ENCODE data around the gene CCDC3.

GRCh38 chr10:13039761-13040160, 38.2 kb upstream of the CCDC3 start:
- TF ChIP-seq CTCF (IDR thresholded peaks at IDR 0.05; ENCODE audit: low read depth, low read length, poor library complexity, severe bottlenecking) = no peak
- TF ChIP-seq EZH2phosphoT487 (IDR thresholded peaks at IDR 0.05; ENCODE audit: borderline replicate concordance, low read length) = no peak

All from DOHH2 (cell line).